Amygdala (tissue), 56 donors: Measurements from ENCODE around the gene EVA1A.

Source experiments
- DNase-seq, 56 donors: peaks; one replicate each; lab custom pipeline; 2025; lab: John Stamatoyannopoulos, UW

EVA1A gene

DNA sequence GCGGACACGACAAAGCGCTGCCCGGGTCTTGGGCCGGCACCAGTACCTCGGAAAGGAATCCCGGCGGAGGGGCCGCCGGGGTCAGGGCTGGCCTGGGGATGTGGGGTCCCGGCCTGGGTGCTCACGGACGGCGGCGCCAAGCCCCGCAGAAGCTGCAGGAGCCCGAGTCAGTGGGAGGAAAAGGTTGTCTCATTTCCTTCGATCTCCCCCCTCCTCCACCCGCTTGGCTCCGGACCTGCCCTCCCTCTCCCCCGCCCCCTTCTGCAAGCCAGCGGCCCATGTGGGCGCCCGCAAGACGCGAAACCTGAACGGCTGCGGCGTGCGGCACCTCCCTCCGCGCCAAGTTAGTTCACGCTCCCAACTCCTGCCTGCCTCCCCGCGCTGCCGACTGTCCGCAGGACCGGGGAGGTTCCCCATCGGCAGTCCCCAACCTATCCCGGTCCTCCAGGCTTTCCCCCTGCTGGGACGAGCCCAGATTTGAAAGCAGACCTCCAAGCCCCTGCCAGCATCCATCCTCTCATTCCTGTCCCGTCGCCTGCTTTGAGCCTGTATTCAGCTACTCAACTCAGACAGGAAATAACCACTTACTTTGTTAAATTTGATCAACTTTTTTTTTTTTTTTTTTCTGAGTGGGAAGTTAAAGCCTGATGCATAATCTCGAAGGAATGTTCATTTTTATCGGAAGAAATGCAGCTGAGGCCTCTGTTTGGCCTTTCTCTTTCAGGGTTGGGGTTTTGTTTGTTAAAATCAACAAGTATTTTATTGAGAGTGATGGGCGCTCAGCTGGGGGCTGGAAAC, at the start of gene EVA1A:
TSS of gene EVA1A (minus strand) at position 172 of the 798 bp plus-strand sequence. CDS start 42,799 bp downstream, outside the sequence.
- DNase-seq = peak in 3 of 56 donors; percentile 3 to 13 (median 10)

DNA sequence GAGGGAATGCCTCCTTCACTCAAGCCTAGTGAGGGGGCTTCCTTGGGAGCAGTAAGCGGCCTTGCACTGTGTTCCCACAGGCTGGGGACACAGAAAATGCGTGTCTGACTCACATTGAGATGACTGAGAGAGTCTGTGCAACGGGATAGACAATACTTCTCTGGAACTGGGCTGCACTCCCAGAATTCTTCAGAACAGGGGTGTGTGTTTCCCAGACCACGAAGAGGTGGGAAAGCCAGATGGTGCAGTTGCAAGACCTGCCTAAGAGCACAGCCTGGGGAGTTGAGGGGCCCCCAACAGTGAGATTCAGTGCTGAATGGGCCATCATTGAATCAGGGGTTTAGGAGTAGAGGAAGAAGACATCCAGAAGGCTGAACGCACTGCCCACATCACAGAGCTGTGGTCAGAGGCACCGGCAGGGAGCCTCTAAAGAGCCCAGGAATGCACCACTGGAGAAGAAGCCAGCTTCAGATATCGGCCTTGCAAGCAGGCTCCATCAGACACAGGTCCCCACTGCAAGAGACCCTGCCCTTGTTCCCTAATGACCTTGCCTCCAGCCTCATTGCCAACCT, 49.3 kb upstream of the EVA1A start:
- no peak for DNase-seq

DNA sequence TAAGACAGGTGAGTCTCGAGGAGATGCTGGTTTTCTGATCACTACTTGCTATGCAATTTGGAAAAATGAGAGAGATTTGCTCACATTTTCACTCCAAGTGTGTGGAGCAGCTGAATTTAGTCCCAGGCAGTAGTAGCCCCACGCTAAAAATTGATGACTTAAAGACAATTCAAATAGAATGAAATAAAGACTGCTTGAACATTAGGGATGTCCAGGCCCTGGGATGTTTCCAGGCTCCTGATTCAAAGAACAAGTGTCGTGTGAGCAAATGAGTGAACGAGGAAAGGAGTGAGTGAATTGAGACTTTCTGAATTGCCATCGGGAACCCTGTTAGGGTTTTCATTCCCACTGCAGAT, 48.6 kb upstream of the EVA1A start:
- no peak for DNase-seq

DNA sequence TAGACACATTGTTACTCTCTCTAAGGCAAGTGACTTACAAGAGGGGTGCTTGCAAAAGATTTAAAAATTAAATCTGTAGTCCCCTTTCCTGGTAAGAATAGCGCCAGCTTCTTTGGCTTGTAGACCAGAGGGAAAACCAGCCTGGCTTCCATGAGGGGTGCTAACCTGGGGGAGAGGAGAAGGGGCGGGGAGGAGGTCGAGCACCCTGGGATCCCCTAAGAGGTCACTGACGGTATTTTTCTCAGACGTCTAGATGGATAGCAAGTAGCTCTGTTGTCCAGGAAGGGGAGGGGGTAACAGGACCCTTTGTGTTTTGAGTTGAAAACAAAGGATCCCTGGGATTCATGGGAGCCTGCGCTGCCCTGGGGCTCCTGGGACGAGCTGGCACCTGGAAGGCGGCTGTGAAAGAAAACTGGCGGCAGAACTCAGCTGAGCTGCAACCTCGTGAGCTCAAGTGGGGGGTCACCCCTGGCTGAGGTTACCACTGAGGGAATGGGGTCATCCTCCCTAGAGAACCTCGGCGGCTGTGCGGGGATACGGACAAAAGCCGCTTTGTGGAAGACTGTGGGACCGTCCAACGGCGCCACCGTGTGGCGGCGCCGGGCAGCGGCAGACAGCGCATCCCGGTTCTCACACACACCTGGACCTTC, 48.1 kb upstream of the EVA1A start:
- DNase-seq = peak in 42 of 56 donors; percentile 5 to 72 (median 34)

DNA sequence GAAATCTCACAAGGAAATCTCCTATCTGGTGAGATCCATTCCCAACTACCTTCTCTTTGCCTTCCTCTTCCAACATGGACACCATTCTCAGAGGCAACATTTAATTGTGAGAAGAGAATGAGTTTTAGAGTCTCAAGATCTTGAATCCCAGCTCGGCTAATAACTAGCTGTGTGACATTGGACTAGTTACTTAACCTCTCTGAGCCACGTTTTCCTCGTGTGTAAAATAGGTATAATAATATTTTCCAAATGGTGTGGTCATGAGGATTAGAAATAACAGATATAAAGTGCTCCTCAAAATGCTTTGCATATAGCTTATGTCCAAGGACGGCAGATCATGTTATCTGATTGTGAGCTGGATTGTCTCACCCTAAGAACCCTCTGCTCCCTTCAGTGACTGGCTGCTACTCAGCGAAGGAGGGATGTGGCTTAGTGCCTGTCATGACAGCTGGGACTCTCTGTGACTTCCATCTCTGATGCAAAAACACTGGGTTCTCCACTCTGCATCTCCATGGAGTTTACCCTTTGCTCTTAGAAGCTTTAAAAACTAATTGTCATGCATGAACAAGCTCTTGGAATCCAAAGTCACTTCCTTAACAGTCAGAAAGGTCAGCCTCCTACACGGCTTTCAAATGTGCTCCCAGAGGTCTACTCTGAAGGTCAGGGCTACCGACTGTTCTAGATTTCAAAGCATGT, 47.4 kb upstream of the EVA1A start:
- no peak for DNase-seq

DNA sequence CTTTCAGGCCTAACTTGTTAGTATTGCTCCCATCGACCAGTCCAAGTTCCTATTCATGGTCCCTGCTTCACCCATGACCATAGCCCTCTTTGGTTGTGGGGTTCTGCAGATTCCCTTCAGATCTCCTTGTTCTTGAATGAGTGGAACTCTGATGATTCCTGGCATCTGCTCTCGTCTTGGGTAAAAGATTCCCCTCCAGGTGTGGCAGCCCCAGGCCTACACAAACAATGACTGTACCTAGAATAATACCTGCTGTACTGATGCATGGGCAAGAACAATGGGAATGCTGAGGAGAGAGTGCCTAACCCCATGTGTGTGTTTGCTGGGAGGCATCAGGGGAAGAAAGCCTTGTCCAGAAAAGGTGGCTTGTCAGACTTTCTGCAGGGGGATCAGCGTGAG, 46.7 kb upstream of the EVA1A start:
- DNase-seq = no peak

DNA sequence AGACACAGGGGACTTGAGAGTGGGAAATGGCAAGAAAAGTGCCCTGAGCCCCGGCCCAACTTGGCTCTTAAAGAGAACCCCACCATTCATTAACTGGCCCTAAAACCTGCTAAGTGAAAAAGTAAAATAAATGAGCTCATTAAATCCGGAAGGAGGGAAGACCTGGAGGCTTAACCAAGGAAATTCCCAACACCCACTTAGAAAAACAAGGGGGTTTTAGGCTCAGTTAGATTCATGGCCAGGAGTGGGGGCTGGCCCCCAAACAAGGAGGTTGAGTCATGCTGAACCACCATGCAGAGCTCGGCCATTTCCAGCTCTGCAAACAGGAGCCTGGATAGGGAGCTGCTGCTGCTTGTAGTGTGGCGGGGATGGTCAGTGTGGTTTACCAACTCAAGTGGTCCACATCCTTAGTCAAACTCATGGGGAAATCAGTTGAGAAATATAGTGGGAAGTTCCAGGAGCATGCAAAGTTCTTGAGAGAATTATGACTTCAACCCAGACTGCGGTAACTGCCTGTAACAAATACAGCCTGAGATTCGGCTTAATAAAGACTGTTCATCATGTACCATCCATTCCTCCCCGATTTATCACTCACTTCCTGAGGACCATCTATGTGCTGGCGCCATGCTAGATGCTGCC, 46.1 kb upstream of the EVA1A start:
- DNase-seq = no peak

DNA sequence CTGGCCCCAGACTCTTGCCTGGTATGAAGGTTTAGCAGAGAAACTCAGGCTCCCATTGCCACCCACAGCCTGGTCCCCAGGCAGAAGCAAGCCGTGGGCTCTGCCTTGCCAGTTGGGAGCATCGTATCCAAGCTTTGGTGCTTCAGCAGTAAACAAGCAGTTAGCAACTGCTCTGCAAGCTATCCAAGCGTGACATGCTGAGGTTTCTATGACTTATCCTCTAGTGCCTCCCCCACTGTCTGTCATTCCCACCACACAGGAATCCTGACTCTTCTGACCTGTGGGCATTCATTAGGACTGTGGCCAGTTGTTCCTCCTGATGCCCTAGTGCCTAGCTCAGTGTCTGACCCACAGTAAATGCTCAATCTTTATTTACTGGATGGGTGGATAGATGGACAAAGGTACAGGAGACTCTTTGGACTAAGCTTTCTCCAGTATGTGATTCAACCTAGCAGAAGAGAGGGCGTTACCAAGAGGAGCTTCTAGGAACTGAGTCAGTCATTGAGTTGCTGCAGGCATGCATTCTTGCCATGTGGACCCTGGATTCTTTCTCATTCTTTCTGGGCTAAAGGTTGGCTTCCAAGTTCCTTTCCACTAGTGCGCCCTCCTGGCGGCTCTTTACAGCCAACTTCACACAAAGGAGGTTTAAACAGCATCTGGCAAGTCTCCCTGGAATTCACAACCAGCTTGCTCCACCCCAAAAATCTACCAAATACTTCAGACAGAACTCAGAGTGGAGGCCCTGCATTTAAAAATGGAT, 45.2 kb upstream of the EVA1A start:
- peak in 6 of 56 donors; percentile 4 to 31 (median 10) for DNase-seq

DNA sequence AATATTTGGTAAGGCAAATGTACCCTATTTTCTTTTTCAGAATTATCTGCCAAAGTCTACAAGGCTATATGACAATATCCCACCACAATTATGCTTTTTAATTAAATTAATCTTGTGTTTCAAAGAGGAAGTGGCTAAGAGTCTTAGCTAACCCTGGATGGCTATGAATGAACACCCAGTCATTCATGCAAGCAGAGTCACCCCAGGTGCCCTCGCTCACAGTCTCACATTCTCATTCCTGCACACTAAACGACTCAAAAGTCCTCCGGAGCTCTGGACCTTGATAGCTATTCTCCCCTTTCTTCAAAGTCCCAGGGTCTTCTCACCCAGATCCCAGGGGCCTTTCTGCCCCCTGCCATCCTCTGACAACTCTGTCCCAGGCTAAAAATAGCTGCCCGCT, 43.7 kb upstream of the EVA1A start:
- DNase-seq = no peak

DNA sequence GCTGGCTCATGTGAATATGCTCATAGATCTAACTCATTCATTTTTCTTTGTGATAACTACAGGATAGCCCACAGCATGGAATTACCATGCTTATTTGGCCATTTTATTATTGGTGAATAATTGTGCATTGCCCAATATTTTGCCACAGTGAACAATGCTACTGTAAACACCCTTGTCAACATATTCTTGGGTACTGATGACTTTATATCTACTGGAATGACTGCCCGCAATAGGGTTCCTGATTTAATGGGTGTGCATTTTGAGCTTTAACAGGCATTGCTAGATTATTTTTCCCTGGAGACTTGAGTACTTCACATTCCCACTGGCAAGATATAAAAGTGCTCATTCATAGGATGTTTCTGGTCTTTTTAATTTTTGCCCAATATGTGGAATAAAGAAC, 42.7 kb upstream of the EVA1A start:
- DNase-seq = no peak

DNA sequence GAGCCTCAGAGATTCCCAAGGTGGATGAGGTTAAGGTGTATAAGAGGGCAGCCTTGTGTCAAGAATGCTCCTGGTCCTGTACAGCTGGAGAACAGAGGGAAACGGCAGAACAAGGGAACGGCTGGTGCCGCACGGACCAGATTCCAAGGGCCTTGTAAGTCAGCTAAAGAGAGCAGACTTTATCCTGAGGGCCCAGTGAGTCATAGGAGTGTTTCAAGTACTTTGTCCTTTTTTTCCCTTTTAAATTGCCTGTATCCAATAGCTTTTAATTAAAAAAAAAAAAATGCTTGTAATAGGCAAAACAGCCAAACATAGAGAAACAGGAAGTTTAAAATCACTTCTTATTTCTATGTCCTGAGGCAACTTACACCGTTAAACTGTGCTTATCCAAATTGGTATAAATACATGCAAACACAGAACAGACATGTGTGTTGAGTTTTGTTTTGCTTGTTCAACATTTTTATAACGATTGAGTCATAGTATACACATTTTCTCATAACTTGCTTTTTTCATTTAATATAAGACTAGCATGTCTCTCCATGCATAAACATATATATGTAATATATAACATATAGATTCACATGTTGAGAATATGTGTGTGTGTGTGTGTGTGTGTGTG, 42.1 kb upstream of the EVA1A start:
- no peak for DNase-seq

DNA sequence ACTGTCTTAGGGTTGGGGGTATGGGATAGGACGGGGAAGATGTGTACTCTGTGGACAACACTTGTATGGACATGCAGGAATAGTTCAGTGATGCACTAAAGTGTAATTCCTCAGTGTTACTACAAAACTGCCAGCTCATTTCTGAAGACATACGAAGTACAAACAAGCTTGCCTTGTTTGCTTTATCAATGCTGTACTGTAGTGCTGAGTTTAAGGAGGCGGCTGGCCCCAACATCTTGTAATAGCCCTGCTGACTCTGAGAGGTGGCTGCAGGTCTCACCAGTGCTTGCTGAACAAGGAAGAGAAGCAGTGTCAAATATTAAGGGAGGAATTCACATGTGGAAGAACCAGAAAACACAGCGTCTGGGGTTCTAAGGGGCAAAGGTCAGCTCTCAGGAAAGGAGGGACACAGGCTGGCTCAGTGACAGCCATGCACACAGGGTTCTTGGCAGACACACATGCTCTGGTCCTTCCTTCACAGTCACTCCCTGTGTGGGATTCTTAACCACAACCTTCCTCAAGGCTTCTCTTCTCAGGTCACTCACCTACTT, 39.8 kb upstream of the EVA1A start:
- DNase-seq = no peak

- DNase-seq = no peak
These were observed 37.9 kb upstream of the EVA1A start for GRCh38 chr2:75598589-75599155.

DNA sequence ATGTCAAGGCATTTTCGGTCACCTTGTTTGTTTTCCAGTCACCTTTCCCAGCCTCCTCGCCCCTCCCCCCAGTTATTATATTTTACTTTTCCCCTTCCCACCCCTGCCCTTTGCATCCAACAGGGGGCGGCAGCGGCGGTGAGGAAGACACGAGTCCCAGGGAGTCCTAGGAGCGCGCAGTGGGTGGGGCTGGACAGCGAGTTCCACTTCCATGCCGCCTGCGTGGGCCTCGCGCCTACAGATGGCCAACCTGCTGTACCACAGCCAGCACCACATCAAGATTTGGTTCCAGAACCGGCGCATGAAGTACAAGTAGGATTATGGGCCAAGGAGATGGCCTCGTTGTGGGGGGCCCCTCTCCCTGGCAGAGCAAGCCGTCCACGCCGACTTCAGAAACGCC, 37.2 kb upstream of the EVA1A start:
- DNase-seq = no peak

DNA sequence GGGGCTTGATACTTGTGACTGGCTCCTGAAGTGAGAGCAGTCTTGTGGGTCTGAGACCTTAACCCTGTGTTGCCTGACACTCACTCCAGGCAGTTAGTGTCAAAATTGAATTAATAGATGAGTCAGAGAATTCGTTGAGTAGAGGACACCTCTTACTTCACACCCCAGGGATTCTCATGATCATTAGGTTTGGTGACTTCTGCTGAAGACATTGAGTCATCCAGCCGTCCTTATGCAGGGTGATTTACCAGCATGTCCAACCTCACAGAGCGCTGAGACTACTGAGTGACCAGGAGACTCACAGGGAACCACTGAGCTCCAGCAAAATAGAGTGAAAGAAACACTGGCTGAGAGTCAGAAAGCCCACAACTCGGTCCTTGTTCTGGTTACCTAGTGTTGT, 36.0 kb upstream of the EVA1A start:
- DNase-seq = no peak

GRCh38 chr2:75595541-75596395, 35.0 kb upstream of the EVA1A start:
- DNase-seq = no peak

DNA sequence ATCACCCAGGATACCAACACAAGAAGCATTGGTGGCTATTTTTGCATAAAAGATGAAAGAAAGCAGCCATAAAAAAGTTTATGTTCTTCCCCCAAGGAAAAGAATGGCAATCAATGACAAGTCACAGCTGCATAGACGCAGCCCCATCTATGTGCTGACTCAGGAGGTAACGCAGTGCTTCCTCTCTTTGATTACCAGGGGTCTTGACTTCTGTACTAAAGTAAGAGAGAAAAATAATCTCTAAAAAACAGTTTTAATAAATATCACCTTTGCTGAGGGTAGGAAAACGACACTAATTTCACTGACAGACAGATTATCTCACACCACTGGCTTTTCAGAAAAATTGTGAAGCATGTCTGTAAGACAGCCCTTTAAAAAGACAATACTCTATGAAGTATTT, 33.9 kb upstream of the EVA1A start:
- no peak for DNase-seq

GRCh38 chr2:75592888-75593287, 32.1 kb upstream of the EVA1A start:
- no peak for DNase-seq
